ENCODE data around the gene CD53.

DNA sequence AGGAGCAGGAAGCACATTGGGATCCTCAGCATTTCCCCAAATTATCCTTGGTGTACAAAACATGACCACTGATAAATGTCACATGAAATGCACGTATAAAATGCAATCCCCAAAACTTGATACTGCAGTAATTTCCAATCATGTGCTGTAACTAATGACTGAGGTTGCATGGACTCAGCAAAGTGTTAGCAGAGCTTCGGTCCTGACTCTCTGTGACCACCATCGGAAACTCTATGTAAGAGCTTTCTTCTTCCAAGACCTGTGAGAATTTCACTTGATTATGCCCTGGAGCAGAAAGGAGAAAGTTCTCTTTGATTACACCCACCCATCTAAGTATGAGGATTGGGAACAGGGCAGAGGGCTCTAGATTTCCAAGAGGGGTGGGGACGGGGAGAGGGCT is 908 bp downstream of the CD53 start:
- TF ChIP-seq, protein P1, sequence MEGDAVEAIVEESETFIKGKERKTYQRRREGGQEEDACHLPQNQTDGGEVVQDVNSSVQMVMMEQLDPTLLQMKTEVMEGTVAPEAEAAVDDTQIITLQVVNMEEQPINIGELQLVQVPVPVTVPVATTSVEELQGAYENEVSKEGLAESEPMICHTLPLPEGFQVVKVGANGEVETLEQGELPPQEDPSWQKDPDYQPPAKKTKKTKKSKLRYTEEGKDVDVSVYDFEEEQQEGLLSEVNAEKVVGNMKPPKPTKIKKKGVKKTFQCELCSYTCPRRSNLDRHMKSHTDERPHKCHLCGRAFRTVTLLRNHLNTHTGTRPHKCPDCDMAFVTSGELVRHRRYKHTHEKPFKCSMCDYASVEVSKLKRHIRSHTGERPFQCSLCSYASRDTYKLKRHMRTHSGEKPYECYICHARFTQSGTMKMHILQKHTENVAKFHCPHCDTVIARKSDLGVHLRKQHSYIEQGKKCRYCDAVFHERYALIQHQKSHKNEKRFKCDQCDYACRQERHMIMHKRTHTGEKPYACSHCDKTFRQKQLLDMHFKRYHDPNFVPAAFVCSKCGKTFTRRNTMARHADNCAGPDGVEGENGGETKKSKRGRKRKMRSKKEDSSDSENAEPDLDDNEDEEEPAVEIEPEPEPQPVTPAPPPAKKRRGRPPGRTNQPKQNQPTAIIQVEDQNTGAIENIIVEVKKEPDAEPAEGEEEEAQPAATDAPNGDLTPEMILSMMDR (IDR thresholded peaks at IDR 0.05; ENCODE audit: insufficient read depth, low read length, poor library complexity, severe bottlenecking) = no peak
- no peak for TF ChIP-seq EZH2phosphoT487 (conservative IDR thresholded peaks at IDR 0.05; ENCODE audit: low read length)

All from SU-DHL-6 (cell line).